HUES64 (cell line): ENCODE measurements around the gene PRR19.

Experiments
- H3K27ac ChIP-seq: 2 replicates; pipeline ENCODE4 v1.7.0; 2013; ENCODE audit warnings: low read depth, low read length, inconsistent platforms
- H3K27me3 ChIP-seq: 2 replicates; pipeline ENCODE4 v1.6.1; 2013; ENCODE audit warnings: mild to moderate bottlenecking, low read length; ENCODE audit not compliant: insufficient read depth
- H3K36me3 ChIP-seq: 2 replicates; pipeline ENCODE4 v1.6.1; 2013; ENCODE audit warnings: mild to moderate bottlenecking, low read length; ENCODE audit not compliant: insufficient read depth
- H3K4me1 ChIP-seq: 2 replicates; pipeline ENCODE4 v1.6.1; 2013; ENCODE audit warnings: mild to moderate bottlenecking, low read length, moderate library complexity; ENCODE audit not compliant: insufficient read depth
- H3K4me3 ChIP-seq: 2 replicates; pipeline ENCODE4 v1.5.1; 2013; ENCODE audit warnings: mild to moderate bottlenecking, low read length, moderate library complexity
- H3K9ac ChIP-seq: 2 replicates; pipeline ENCODE4 v1.6.1; 2013; ENCODE audit warnings: mild to moderate bottlenecking, low read depth, low read length
- H3K9me3 ChIP-seq: 2 replicates; pipeline ENCODE4 v1.6.1; 2013; ENCODE audit warnings: low read depth, low read length; ENCODE audit not compliant: insufficient read depth
- WGBS: fragments of 150-250, 120-280 bp; methylation state at CpG from one replicate; pipeline ENCODE4 v1.1.7; 2013; ENCODE audit warnings: missing lambda C conversion rate; 5-methylcytosine and 5-hydroxymethylcytosine counted together

The PRR19 gene

GRCh38 chr19:42279902-42280814 lies 21.8 kb upstream of the PRR19 start:
- Histone ChIP-seq H3K36me3 (no peaks in the 10 kb centered on the region), H3K9me3 (no peaks in the 10 kb centered on the region), H3K27ac (peak overlapping the region; percentile 68; the same call in 1 of the 2 replicates), H3K9ac (no peak overlapping the region), H3K27me3 (no peaks in the 10 kb centered on the region), H3K4me1 (peaks cover 28% of the 10 kb centered on the region), H3K4me3 (peak overlapping the region; percentile 77)
- WGBS = under 1% methylated on average over 85 of the region's 89 CpGs

- 1% methylated on average over 20 of the region's 20 CpGs for WGBS
- no peaks in the 10 kb centered on the region for H3K9me3 ChIP-seq
- no peaks in the 10 kb centered on the region for H3K36me3 ChIP-seq
- peaks cover 33% of the 10 kb centered on the region for H3K4me1 ChIP-seq
- no peak overlapping the region for H3K9ac ChIP-seq
- no peak overlapping the region; the same call in 1 of the 2 replicates for H3K27ac ChIP-seq
- H3K27me3 ChIP-seq = no peaks in the 10 kb centered on the region
- H3K4me3 ChIP-seq = peak overlapping the region; percentile 77
These were observed 21.2 kb upstream of the PRR19 start for GRCh38 chr19:42280815-42281145.

GRCh38 chr19:42281146-42281826 lies 20.6 kb upstream of the PRR19 start:
- H3K27ac ChIP-seq = peak overlapping the region; percentile 72
- no peaks in the 10 kb centered on the region for H3K9me3 ChIP-seq
- peaks cover 33% of the 10 kb centered on the region for H3K4me1 ChIP-seq
- WGBS = 6% methylated on average over 25 of the region's 25 CpGs
- no peaks in the 10 kb centered on the region for H3K36me3 ChIP-seq
- H3K27me3 ChIP-seq = no peaks in the 10 kb centered on the region
- H3K4me3 ChIP-seq = peak overlapping the region; percentile 77
- peak overlapping the region; percentile 42; the same call in 1 of the 2 replicates for H3K9ac ChIP-seq

GRCh38 chr19:42281827-42282762 lies 19.8 kb upstream of the PRR19 start:
- H3K36me3 ChIP-seq = peaks cover 5% of the 10 kb centered on the region
- H3K9me3 ChIP-seq = no peaks in the 10 kb centered on the region
- 24% methylated on average over 7 of the region's 7 CpGs for WGBS
- H3K27me3 ChIP-seq = no peaks in the 10 kb centered on the region
- H3K4me1 ChIP-seq = peaks cover 33% of the 10 kb centered on the region
- H3K9ac ChIP-seq = peak overlapping the region; percentile 29; the same call in 1 of the 2 replicates
- H3K27ac ChIP-seq = peak overlapping the region; percentile 72
- H3K4me3 ChIP-seq = peak overlapping the region; percentile 77

GRCh38 chr19:42282819-42283187 lies 19.1 kb upstream of the PRR19 start:
- peaks cover 33% of the 10 kb centered on the region for H3K4me1 ChIP-seq
- H3K9ac ChIP-seq = no peak overlapping the region
- no peak overlapping the region for H3K27ac ChIP-seq
- no peaks in the 10 kb centered on the region for H3K9me3 ChIP-seq
- peak overlapping the region; percentile 18; the same call in 1 of the 2 replicates for H3K4me3 ChIP-seq
- H3K36me3 ChIP-seq = peaks cover 12% of the 10 kb centered on the region
- 52% methylated on average over 4 of the region's 4 CpGs for WGBS
- no peaks in the 10 kb centered on the region for H3K27me3 ChIP-seq

GRCh38 chr19:42283188-42284065 lies 18.5 kb upstream of the PRR19 start:
- Histone ChIP-seq H3K27me3 (no peaks in the 10 kb centered on the region), H3K27ac (peak overlapping the region; percentile 89; the same call in 1 of the 2 replicates), H3K36me3 (peaks cover 18% of the 10 kb centered on the region), H3K4me1 (peaks cover 33% of the 10 kb centered on the region), H3K9ac (peak overlapping the region; percentile 80; the same call in 1 of the 2 replicates), H3K9me3 (no peaks in the 10 kb centered on the region), H3K4me3 (peak overlapping the region; percentile 59)
- WGBS = 8% methylated on average over 52 of the region's 74 CpGs

- Histone ChIP-seq H3K36me3 (peaks cover 25% of the 10 kb centered on the region), H3K27me3 (no peaks in the 10 kb centered on the region), H3K4me1 (peaks cover 33% of the 10 kb centered on the region), H3K4me3 (peak overlapping the region; percentile 59), H3K27ac (peak overlapping the region; percentile 89; the same call in 1 of the 2 replicates), H3K9me3 (no peaks in the 10 kb centered on the region), H3K9ac (peak overlapping the region; percentile 80)
- under 1% methylated on average over 71 of the region's 76 CpGs for WGBS
These were observed 17.8 kb upstream of the PRR19 start for GRCh38 chr19:42284066-42284501.

GRCh38 chr19:42284591-42285341 lies 17.2 kb upstream of the PRR19 start:
- no peak overlapping the region for H3K27ac ChIP-seq
- WGBS = 5% methylated on average over 41 of the region's 41 CpGs
- peak overlapping the region; percentile 60; the same call in 1 of the 2 replicates for H3K9ac ChIP-seq
- peaks cover 27% of the 10 kb centered on the region for H3K4me1 ChIP-seq
- H3K4me3 ChIP-seq = peak overlapping the region; percentile 84
- no peaks in the 10 kb centered on the region for H3K27me3 ChIP-seq
- peaks cover 32% of the 10 kb centered on the region for H3K36me3 ChIP-seq
- no peaks in the 10 kb centered on the region for H3K9me3 ChIP-seq

GRCh38 chr19:42285541-42285941 lies 16.4 kb upstream of the PRR19 start:
- H3K36me3 ChIP-seq = peaks cover 39% of the 10 kb centered on the region
- 66% methylated on average over 5 of the region's 5 CpGs for WGBS
- no peak overlapping the region for H3K27ac ChIP-seq
- no peak overlapping the region for H3K9ac ChIP-seq
- peak overlapping the region; percentile 84 for H3K4me3 ChIP-seq
- peaks cover 27% of the 10 kb centered on the region for H3K4me1 ChIP-seq
- H3K27me3 ChIP-seq = no peaks in the 10 kb centered on the region
- no peaks in the 10 kb centered on the region for H3K9me3 ChIP-seq
